H9 (cell line): ENCODE measurements around the gene PKP1. TPM values are rescaled to one million over a fixed set of nuclear protein-coding genes. Genes with fewer than 3 reads are reported as not detected.

ENCODE experiments used
- DNase-seq: peaks from one replicate; pipeline ENCODE4 v3.0.0-alpha.2; 2017
- H2AFZ ChIP-seq: one replicate; pipeline ENCODE4 v1.6.1; 2013; ENCODE audit warnings: mild to moderate bottlenecking, low read length, control low read depth, moderate library complexity
- H2AK5ac ChIP-seq: 2 replicates; pipeline ENCODE4 v1.6.1; 2013; ENCODE audit warnings: low read length, control low read depth, mixed read lengths; ENCODE audit not compliant: insufficient read length
- H2BK120ac ChIP-seq: one replicate; pipeline ENCODE4 v1.6.1; 2013; ENCODE audit warnings: low read depth, mild to moderate bottlenecking, low read length, control low read depth, inconsistent platforms; ENCODE audit not compliant: poor library complexity, severe bottlenecking
- H2BK12ac ChIP-seq: 2 replicates; pipeline ENCODE4 v1.6.1; 2013; ENCODE audit warnings: low read length, control low read depth, mixed read lengths, low read depth; ENCODE audit not compliant: insufficient read length
- H2BK15ac ChIP-seq: 2 replicates; pipeline ENCODE4 v1.6.1; 2013; ENCODE audit warnings: low read depth, low read length, control low read depth
- H2BK20ac ChIP-seq: one replicate; pipeline ENCODE4 v1.6.1; 2013; ENCODE audit warnings: low read depth, mild to moderate bottlenecking, low read length, control low read depth, inconsistent platforms; ENCODE audit not compliant: poor library complexity, severe bottlenecking
- H2BK5ac ChIP-seq: 2 replicates; pipeline ENCODE4 v1.6.1; 2013; ENCODE audit warnings: low read length, control low read depth, mixed read lengths; ENCODE audit not compliant: insufficient read length
- H3K14ac ChIP-seq: 2 replicates; pipeline ENCODE4 v1.6.1; 2013; ENCODE audit warnings: low read length, control low read depth; ENCODE audit not compliant: insufficient read depth
- H3K18ac ChIP-seq: 2 replicates; pipeline ENCODE4 v1.6.1; 2013; ENCODE audit warnings: low read depth, mild to moderate bottlenecking, mixed read lengths, low read length, control low read depth; ENCODE audit not compliant: insufficient read length
- H3K23ac ChIP-seq: 2 replicates; pipeline ENCODE4 v1.6.1; 2013; ENCODE audit warnings: low read length, control low read depth, mixed read lengths, low read depth; ENCODE audit not compliant: insufficient read length
- H3K23me2 ChIP-seq: 2 replicates; pipeline ENCODE4 v1.6.1; 2013; ENCODE audit warnings: low read depth, mild to moderate bottlenecking, mixed read lengths, low read length, control low read depth; ENCODE audit not compliant: insufficient read length, poor library complexity, severe bottlenecking
- H3K27ac ChIP-seq: 2 replicates; pipeline ENCODE4 v1.5.1; 2013; ENCODE audit warnings: low read length, control low read depth, mixed read lengths, low read depth; ENCODE audit not compliant: insufficient read length
- H3K27me3 ChIP-seq: 2 replicates; pipeline ENCODE4 v1.6.1; 2013; ENCODE audit warnings: low read length, control low read depth, inconsistent platforms; ENCODE audit not compliant: insufficient read depth
- H3K4ac ChIP-seq: 2 replicates; pipeline ENCODE4 v1.6.1; 2013; ENCODE audit warnings: low read depth, mild to moderate bottlenecking, control low read depth, inconsistent platforms, low read length, moderate library complexity
- H3K4me1 ChIP-seq: 2 replicates; pipeline ENCODE4 v1.6.1; 2013; ENCODE audit warnings: low read length, control low read depth, inconsistent platforms; ENCODE audit not compliant: insufficient read depth
- H3K4me2 ChIP-seq: 2 replicates; pipeline ENCODE4 v1.6.1; 2013; ENCODE audit warnings: low read length, control low read depth, mixed read lengths; ENCODE audit not compliant: insufficient read length, insufficient read depth
- H3K56ac ChIP-seq: 2 replicates; pipeline ENCODE4 v1.6.1; 2013; ENCODE audit warnings: low read depth, mild to moderate bottlenecking, mixed read lengths, low read length, control low read depth; ENCODE audit not compliant: insufficient read length
- H3K79me1 ChIP-seq: 2 replicates; pipeline ENCODE4 v1.6.1; 2013; ENCODE audit warnings: low read depth, mild to moderate bottlenecking, moderate library complexity, low read length, control low read depth, inconsistent platforms; ENCODE audit not compliant: insufficient read depth, poor library complexity, severe bottlenecking
- H3K79me2 ChIP-seq: 2 replicates; pipeline ENCODE4 v1.6.1; 2013; ENCODE audit warnings: low read length, control low read depth, inconsistent platforms; ENCODE audit not compliant: insufficient read depth
- H3K9ac ChIP-seq: 2 replicates; pipeline ENCODE4 v1.6.1; 2013; ENCODE audit warnings: low read length, control low read depth, mixed read lengths; ENCODE audit not compliant: insufficient read length; ENCODE audit errors: extremely low read depth
- H3K9me3 ChIP-seq: one replicate; pipeline ENCODE4 v1.6.1; 2013; ENCODE audit warnings: low read depth, low read length, inconsistent platforms; ENCODE audit not compliant: control insufficient read depth
- H3T11ph ChIP-seq: one replicate; pipeline ENCODE4 v1.6.1; 2013; ENCODE audit warnings: mild to moderate bottlenecking, low read length, control low read depth, inconsistent platforms
- H4K20me1 ChIP-seq: one replicate; pipeline ENCODE4 v1.6.1; 2013; ENCODE audit not compliant: control insufficient read depth, insufficient read length, insufficient read depth
- H4K5ac ChIP-seq: 2 replicates; pipeline ENCODE4 v1.6.1; 2013; ENCODE audit warnings: low read depth, mild to moderate bottlenecking, mixed read lengths, low read length, control low read depth; ENCODE audit not compliant: insufficient read length
- H4K8ac ChIP-seq: replicated peaks from 2 replicates; pipeline ENCODE4 v1.6.1; 2013; ENCODE audit warnings: low read length, control low read depth, mixed read lengths, low read depth; ENCODE audit not compliant: insufficient read length
- H4K91ac ChIP-seq: 2 replicates; pipeline ENCODE4 v1.6.1; 2013; ENCODE audit warnings: low read depth, mild to moderate bottlenecking, moderate library complexity, mixed read lengths, low read length, control low read depth; ENCODE audit not compliant: insufficient read length
- H3K27ac Mint-ChIP-seq, 3 experiments: 2 replicates in 2 of 3; 3 replicates in 1 of 3; pipeline ENCODE4 v1.8.0; 2020 to 2021; ENCODE audit warnings: mixed read lengths in 3 of 3, mild to moderate bottlenecking in 1 of 3, moderate library complexity in 1 of 3
- H3K27me3 Mint-ChIP-seq: 2 replicates; pipeline ENCODE4 v1.8.0; 2021; ENCODE audit warnings: low read depth, mild to moderate bottlenecking, moderate library complexity, mixed read lengths
- H3K36me3 Mint-ChIP-seq, 3 experiments: 2 replicates in 2 of 3; 3 replicates in 1 of 3; pipeline ENCODE4 v1.8.0; 2020 to 2021; ENCODE audit warnings: low read depth in 3 of 3, mixed read lengths in 3 of 3; ENCODE audit not compliant: insufficient read depth in 1 of 3
- H3K4me1 Mint-ChIP-seq, 2 experiments: 2 replicates each; pipeline ENCODE4 v1.8.0; 2020; ENCODE audit warnings: mixed read lengths in 2 of 2
- H3K4me3 Mint-ChIP-seq, 2 experiments: 2 replicates in 1 of 2; 3 replicates in 1 of 2; pipeline ENCODE4 v1.8.0; 2020 to 2021; ENCODE audit warnings: mild to moderate bottlenecking in 2 of 2, mixed read lengths in 2 of 2, moderate library complexity in 1 of 2
- H3K9me3 Mint-ChIP-seq, 2 experiments: 2 replicates in 1 of 2; 3 replicates in 1 of 2; pipeline ENCODE4 v1.8.0; 2020; ENCODE audit warnings: mild to moderate bottlenecking in 2 of 2, mixed read lengths in 2 of 2, moderate library complexity in 1 of 2
- CTCF ChIP-seq: fragments of 200-600 bp; sonication (generic); conservative IDR thresholded peaks from 3 replicates; pipeline ENCODE4 v1.8.0; 2021; ENCODE audit warnings: antibody characterized with exemption, mild to moderate bottlenecking
- whole genome bisulfite sequencing: extraction: QIAGEN DNeasy Blood & Tissue Kit; methylation state at CpG from one replicate; pipeline ENCODE4 v1.1.7; 2013; ENCODE audit warnings: missing lambda C conversion rate, low lambda C conversion rate, mixed read lengths; ENCODE audit not compliant: insufficient read length; ENCODE audit errors: extremely low coverage; 5-methylcytosine and 5-hydroxymethylcytosine counted together
- total RNA-seq: library from RNA; stranded (reverse); gene quantifications from 2 replicates; pipeline ENCODE4 v1.2.1, GENCODE V29; 2021

Gene PKP1
- total RNA-seq, 1 experiment from 2014 or later = 0.09 TPM

- H3K23me2 ChIP-seq = peaks cover 6% of the 10 kb centered on the region
- no peak overlapping the region for H2BK20ac ChIP-seq
- no peak overlapping the region for H2AK5ac ChIP-seq
- no peak overlapping the region for H4K5ac ChIP-seq
- H3K18ac ChIP-seq = no peak overlapping the region
- no peak overlapping the region for H2AFZ ChIP-seq
- H3K27me3 ChIP-seq = no peaks in the 10 kb centered on the region
- H2BK5ac ChIP-seq = no peak overlapping the region
- H3T11ph ChIP-seq = no peak overlapping the region
- no peaks in the 10 kb centered on the region for H3K79me2 ChIP-seq
- H2BK120ac ChIP-seq = no peak overlapping the region
- H3K9me3 ChIP-seq = no peaks in the 10 kb centered on the region
- H3K4me2 ChIP-seq = no peak overlapping the region
- no peaks in the 10 kb centered on the region for H4K20me1 ChIP-seq
- no peaks in the 10 kb centered on the region for H3K79me1 ChIP-seq
- H3K9ac ChIP-seq = no peak overlapping the region
- no peak for TF ChIP-seq CTCF
- H3K23ac ChIP-seq = no peak overlapping the region
- H2BK15ac ChIP-seq = no peak overlapping the region
- H3K4me3 Mint-ChIP-seq = peak overlapping the region in 1 of 2 experiments; percentile 33; a peak in 1 of 5 replicates
- no CpG with 5 or more reads among the region's 8 CpGs for WGBS
- no peaks in the 10 kb centered on the region for H3K4me1 ChIP-seq
- no peaks in the 10 kb centered on the region; a peak in 1 of 5 replicates for H3K9me3 Mint-ChIP-seq
- H3K14ac ChIP-seq = no peak overlapping the region
- peaks cover 3 to 7% of the 10 kb centered on the region in 2 experiments; a peak in 3 of 4 replicates for H3K4me1 Mint-ChIP-seq
- no peak overlapping the region for H3K56ac ChIP-seq
- no peak overlapping the region for H2BK12ac ChIP-seq
- H3K4ac ChIP-seq = no peak overlapping the region
- peaks cover 32% of the 10 kb centered on the region for H3K27me3 Mint-ChIP-seq
- DNase-seq = no peak
- no peak overlapping the region for H3K27ac ChIP-seq
- H4K8ac ChIP-seq = no peak overlapping the region
- H3K36me3 Mint-ChIP-seq = no peaks in the 10 kb centered on the region
- H4K91ac ChIP-seq = no peak overlapping the region
- H3K27ac Mint-ChIP-seq = no peak overlapping the region
Measured at GRCh38 chr1:201260648-201261311, 22.5 kb upstream of the PKP1 start.
